ENCODE data around the gene DOCK9.
A peak's percentile ranks its signal among the peaks of the same experiment; 100 is the strongest.

The DOCK9 gene

DNA sequence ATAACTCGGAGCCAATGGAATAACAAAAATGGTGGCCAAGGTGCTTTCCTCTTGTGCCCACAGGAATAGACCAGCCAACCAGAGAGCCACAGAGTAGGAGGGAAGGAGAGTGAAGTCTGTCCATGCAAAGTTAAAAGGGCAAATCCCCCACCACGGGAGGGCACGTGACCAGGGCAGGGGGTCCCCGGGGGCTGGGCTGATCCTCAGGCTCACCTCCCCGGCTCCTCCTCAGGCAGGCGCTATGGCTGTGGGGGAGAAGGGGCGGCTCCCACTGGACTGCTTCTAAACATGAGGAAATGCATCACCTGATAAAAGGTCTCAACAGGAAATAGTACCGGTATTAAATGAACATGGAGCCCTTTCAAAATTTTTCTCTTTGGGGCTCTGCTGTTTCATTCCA lies 152.2 kb downstream of the DOCK9 start:
- Histone ChIP-seq H3K27ac (ENCODE audit: low read length) (peak overlapping the region; percentile 56; the same call in 1 of the 2 replicates), H3K36me3 (replicated peaks; ENCODE audit: insufficient read depth, low read length) (no peaks in the 10 kb centered on the region), H3K4me3 (ENCODE audit: low read length) (no peak overlapping the region), H3F3A (ENCODE audit: insufficient read depth, low read length) (no peaks in the 10 kb centered on the region), H3K9ac (ENCODE audit: low read length) (no peak overlapping the region; the same call in 1 of the 2 replicates), H3K79me2 (ENCODE audit: low read length) (no peaks in the 10 kb centered on the region), H4K20me1 (ENCODE audit: insufficient read depth, low read length) (no peaks in the 10 kb centered on the region), H2AFZ (ENCODE audit: low read length) (no peak overlapping the region), H3K27me3 (replicated peaks; ENCODE audit: insufficient read depth, low read length) (no peaks in the 10 kb centered on the region), H3K9me3 (replicated peaks; ENCODE audit: insufficient read depth, low read length) (no peaks in the 10 kb centered on the region), H3K9me2 (replicated peaks; ENCODE audit: insufficient read depth, low read length) (no peaks in the 10 kb centered on the region), H3K4me1 (ENCODE audit: low read length) (0 out of 2 replicates have a peak, but pooled peaks cover 4% of the 10 kb centered on the region), H3K4me2 (ENCODE audit: low read depth, low read length) (peak overlapping the region; percentile 44; the same call in 1 of the 2 replicates)
- TF ChIP-seq EZH2phosphoT487 (IDR thresholded peaks at IDR 0.05; ENCODE audit: low read length) = no peak
- TF ChIP-seq, protein P1, sequence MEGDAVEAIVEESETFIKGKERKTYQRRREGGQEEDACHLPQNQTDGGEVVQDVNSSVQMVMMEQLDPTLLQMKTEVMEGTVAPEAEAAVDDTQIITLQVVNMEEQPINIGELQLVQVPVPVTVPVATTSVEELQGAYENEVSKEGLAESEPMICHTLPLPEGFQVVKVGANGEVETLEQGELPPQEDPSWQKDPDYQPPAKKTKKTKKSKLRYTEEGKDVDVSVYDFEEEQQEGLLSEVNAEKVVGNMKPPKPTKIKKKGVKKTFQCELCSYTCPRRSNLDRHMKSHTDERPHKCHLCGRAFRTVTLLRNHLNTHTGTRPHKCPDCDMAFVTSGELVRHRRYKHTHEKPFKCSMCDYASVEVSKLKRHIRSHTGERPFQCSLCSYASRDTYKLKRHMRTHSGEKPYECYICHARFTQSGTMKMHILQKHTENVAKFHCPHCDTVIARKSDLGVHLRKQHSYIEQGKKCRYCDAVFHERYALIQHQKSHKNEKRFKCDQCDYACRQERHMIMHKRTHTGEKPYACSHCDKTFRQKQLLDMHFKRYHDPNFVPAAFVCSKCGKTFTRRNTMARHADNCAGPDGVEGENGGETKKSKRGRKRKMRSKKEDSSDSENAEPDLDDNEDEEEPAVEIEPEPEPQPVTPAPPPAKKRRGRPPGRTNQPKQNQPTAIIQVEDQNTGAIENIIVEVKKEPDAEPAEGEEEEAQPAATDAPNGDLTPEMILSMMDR (IDR thresholded peaks at IDR 0.05; ENCODE audit: low read length) = no peak
- TF ChIP-seq EZH2 (optimal IDR thresholded peaks at IDR 0.05; ENCODE audit: low read depth, low read length) = no peak
- no peak for DNase-seq

DNA sequence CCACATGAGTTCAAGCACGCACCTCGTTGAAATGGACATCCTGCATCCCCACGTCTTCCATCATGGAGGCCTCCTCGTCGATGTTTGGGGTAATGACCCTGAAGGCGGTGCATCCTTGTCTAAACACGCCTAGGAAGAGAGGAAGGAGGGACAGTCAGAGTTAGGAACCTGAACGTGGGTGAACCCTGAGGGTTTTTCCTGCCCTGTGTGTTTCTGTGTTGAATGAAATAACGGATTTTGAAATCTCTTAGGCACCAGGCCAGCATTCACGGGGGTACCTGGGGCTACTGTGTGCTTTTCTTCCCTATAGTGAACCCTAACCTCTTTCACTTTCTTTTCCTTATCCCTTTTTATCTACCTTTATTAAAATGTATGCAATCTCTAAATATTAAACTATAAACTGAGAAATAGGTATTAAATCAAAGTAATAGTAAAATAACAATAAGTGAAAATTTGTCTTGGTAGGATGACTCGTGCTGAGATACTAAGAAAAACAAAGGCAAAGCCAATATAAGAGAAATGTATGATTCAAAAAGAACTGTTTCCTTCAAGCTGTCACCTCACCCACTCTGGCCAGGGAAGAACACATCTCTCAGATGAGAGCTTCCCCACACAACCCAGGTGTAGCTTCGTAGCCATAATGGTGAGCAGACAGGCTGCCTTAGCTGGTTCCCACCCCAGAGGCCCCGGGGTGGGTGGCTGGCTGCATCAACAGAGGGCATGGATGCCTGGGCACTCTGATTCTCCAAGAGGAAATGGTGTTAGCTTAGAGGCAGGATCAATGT lies 153.3 kb downstream of the DOCK9 start:
- no peak overlapping the region for H3K9ac ChIP-seq (ENCODE audit: low read length)
- no peaks in the 10 kb centered on the region for H3K27me3 ChIP-seq (replicated peaks; ENCODE audit: insufficient read depth, low read length)
- no peak overlapping the region for H2AFZ ChIP-seq (ENCODE audit: low read length)
- no peak overlapping the region for H3K27ac ChIP-seq (ENCODE audit: low read length)
- no peaks in the 10 kb centered on the region for H3K9me3 ChIP-seq (replicated peaks; ENCODE audit: insufficient read depth, low read length)
- H3F3A ChIP-seq (ENCODE audit: insufficient read depth, low read length) = no peaks in the 10 kb centered on the region
- H3K36me3 ChIP-seq (replicated peaks; ENCODE audit: insufficient read depth, low read length) = no peaks in the 10 kb centered on the region
- no peaks in the 10 kb centered on the region for H3K9me2 ChIP-seq (replicated peaks; ENCODE audit: insufficient read depth, low read length)
- H3K79me2 ChIP-seq (ENCODE audit: low read length) = no peaks in the 10 kb centered on the region
- no peak for DNase-seq
- H3K4me2 ChIP-seq (ENCODE audit: low read depth, low read length) = no peak overlapping the region
- H3K4me1 ChIP-seq (ENCODE audit: low read length) = 0 out of 2 replicates have a peak, but pooled peaks cover 4% of the 10 kb centered on the region
- no peak for TF ChIP-seq EZH2 (optimal IDR thresholded peaks at IDR 0.05; ENCODE audit: low read depth, low read length)
- H3K4me3 ChIP-seq (ENCODE audit: low read length) = no peak overlapping the region
- H4K20me1 ChIP-seq (ENCODE audit: insufficient read depth, low read length) = no peaks in the 10 kb centered on the region

- Histone ChIP-seq H3K9ac (ENCODE audit: low read length) (no peak overlapping the region), H3K4me2 (ENCODE audit: low read depth, low read length) (no peak overlapping the region), H3K36me3 (replicated peaks; ENCODE audit: insufficient read depth, low read length) (no peaks in the 10 kb centered on the region), H3K27ac (ENCODE audit: low read length) (no peak overlapping the region), H3F3A (ENCODE audit: insufficient read depth, low read length) (no peaks in the 10 kb centered on the region), H4K20me1 (ENCODE audit: insufficient read depth, low read length) (no peaks in the 10 kb centered on the region), H3K79me2 (ENCODE audit: low read length) (no peaks in the 10 kb centered on the region), H3K27me3 (replicated peaks; ENCODE audit: insufficient read depth, low read length) (no peaks in the 10 kb centered on the region), H3K9me3 (replicated peaks; ENCODE audit: insufficient read depth, low read length) (no peaks in the 10 kb centered on the region), H3K4me3 (ENCODE audit: low read length) (no peak overlapping the region), H2AFZ (ENCODE audit: low read length) (no peak overlapping the region), H3K9me2 (replicated peaks; ENCODE audit: insufficient read depth, low read length) (no peaks in the 10 kb centered on the region), H3K4me1 (ENCODE audit: low read length) (0 out of 2 replicates have a peak, but pooled peaks cover 4% of the 10 kb centered on the region)
- no peak for TF ChIP-seq EZH2 (optimal IDR thresholded peaks at IDR 0.05; ENCODE audit: low read depth, low read length)
- TF ChIP-seq, protein P1 (IDR thresholded peaks at IDR 0.05; ENCODE audit: low read length) = no peak
- TF ChIP-seq EZH2phosphoT487 (IDR thresholded peaks at IDR 0.05; ENCODE audit: low read length) = no peak
- no peak for DNase-seq
Observed at GRCh38 chr13:98823442-98823841, 154.4 kb downstream of the DOCK9 start.

DNA sequence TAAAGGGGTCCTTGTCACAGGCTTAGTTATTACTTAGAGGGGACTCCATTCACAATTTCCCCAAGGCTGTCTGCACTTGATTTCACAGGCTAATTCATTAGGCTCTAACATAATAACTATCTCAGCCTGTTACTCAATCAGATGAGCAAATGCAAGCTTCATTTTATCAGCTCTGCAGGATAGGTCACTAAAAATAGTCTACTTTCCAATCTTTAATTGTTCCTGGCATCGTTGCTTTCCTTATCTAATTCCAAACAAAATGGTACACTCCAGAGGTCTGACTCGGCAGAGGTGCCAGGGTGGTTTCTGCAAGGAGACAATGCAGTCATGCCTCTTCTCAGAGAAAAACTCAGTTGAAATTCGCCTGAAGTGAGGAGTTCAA lies 155.6 kb downstream of the DOCK9 start:
- H3K27ac ChIP-seq (ENCODE audit: low read length) = no peak overlapping the region
- H3K4me2 ChIP-seq (ENCODE audit: low read depth, low read length) = no peak overlapping the region

More for the DNA sequence above, 155.6 kb downstream of the DOCK9 start:
- Histone ChIP-seq H3K27me3 (replicated peaks; ENCODE audit: insufficient read depth, low read length) (no peaks in the 10 kb centered on the region), H3K9me2 (replicated peaks; ENCODE audit: insufficient read depth, low read length) (no peaks in the 10 kb centered on the region), H3K36me3 (replicated peaks; ENCODE audit: insufficient read depth, low read length) (no peaks in the 10 kb centered on the region), H3K79me2 (ENCODE audit: low read length) (no peaks in the 10 kb centered on the region), H3K9me3 (replicated peaks; ENCODE audit: insufficient read depth, low read length) (no peaks in the 10 kb centered on the region), H3K4me1 (ENCODE audit: low read length) (0 out of 2 replicates have a peak, but pooled peaks cover 4% of the 10 kb centered on the region), H3K4me3 (ENCODE audit: low read length) (no peak overlapping the region), H2AFZ (ENCODE audit: low read length) (no peak overlapping the region), H3K9ac (ENCODE audit: low read length) (no peak overlapping the region), H4K20me1 (ENCODE audit: insufficient read depth, low read length) (no peaks in the 10 kb centered on the region), H3F3A (ENCODE audit: insufficient read depth, low read length) (no peaks in the 10 kb centered on the region)
- DNase-seq = no peak
- TF ChIP-seq, protein P1 (IDR thresholded peaks at IDR 0.05; ENCODE audit: low read length) = no peak
- no peak for TF ChIP-seq EZH2phosphoT487 (IDR thresholded peaks at IDR 0.05; ENCODE audit: low read length)
- no peak for TF ChIP-seq EZH2 (optimal IDR thresholded peaks at IDR 0.05; ENCODE audit: low read depth, low read length)
